ENCODE results near the gene ZNF324B. TPM values are rescaled to one million over a fixed set of nuclear protein-coding genes. Genes with fewer than 3 reads are reported as not detected.

The ZNF324B gene
- total and polyA plus RNA-seq, 10 of the 15 experiments (the other 5 are each of a cell fraction or from before 2014, with no cell fraction given), result 0.11 to 12.8 (median 4.0) TPM

DNA sequence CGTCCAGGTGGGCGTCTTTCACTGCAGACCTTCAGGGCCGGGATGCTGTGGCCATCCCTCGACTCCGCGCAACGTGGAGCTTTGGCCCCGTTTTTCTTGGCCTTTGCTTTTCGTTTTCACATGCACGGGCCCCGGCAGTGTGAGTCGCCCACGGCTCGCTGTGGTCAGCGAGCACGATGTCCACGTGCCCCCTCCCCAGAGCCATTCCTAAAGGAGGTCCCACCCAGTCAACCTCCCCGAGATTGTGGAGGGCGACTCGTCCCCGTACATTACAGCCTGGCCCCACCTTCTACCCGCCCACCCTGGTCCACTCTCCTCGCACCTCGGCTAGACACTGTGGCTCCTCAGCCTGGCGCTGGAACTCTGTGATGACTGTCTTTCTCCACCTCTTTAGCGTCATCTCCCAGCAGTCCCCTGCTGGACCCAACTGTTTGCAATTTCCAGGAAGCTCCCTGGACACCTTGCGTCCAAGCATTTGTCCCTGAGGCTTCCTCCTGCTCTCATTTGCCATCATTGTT is 25.1 kb downstream of the ZNF324B start (continued):
- TF ChIP-seq, protein P1, sequence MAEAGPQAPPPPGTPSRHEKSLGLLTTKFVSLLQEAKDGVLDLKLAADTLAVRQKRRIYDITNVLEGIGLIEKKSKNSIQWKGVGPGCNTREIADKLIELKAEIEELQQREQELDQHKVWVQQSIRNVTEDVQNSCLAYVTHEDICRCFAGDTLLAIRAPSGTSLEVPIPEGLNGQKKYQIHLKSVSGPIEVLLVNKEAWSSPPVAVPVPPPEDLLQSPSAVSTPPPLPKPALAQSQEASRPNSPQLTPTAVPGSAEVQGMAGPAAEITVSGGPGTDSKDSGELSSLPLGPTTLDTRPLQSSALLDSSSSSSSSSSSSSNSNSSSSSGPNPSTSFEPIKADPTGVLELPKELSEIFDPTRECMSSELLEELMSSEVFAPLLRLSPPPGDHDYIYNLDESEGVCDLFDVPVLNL (IDR thresholded peaks at IDR 0.05; ENCODE audit: low read depth, low read length), result no peak
- TF ChIP-seq TARDBP (IDR thresholded peaks at IDR 0.05; ENCODE audit: borderline replicate concordance) (no peak), JUNB (IDR thresholded peaks at IDR 0.05) (no peak), SP1 (IDR thresholded peaks at IDR 0.05; ENCODE audit: low read depth, low read length) (no peak), PML (IDR thresholded peaks at IDR 0.05; ENCODE audit: low read length) (peak; percentile 3; the same call in 1 of the 2 replicates), MTA3 (IDR thresholded peaks at IDR 0.05; ENCODE audit: borderline replicate concordance, low read length) (no peak), PAX5 (IDR thresholded peaks at IDR 0.05; ENCODE audit: borderline replicate concordance, low read depth, low read length) (no peak)

DNA sequence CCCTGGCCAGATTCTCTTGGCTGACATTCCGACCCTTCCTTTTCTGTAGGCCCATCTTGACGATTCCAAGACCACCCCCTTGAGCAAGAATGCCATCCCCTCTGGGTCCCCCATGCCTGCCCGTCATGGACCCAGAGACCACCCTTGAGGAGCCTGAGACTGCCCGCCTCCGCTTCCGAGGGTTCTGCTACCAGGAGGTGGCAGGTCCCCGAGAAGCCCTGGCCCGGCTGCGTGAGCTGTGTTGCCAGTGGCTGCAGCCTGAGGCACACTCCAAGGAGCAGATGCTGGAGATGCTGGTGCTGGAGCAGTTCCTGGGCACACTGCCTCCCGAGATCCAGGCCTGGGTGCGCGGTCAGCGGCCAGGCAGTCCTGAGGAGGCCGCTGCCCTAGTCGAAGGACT is 25.7 kb downstream of the ZNF324B start:
- Histone ChIP-seq H3K27me3 (replicated peaks in 1 of 2; ENCODE audit: control insufficient read depth in 2 of 2, insufficient read depth in 2 of 2, low read length in 1 of 2) (no peaks in the 10 kb centered on the region), H2AFZ (ENCODE audit: control insufficient read depth, low read depth, low read length) (no peak overlapping the region), H3K9ac (ENCODE audit: control insufficient read depth, insufficient read depth, low read length) (peak overlapping the region; percentile 82), H3K36me3 (ENCODE audit: control insufficient read depth in 2 of 2, insufficient read depth in 2 of 2, low read length in 1 of 2) (peaks cover 2 to 5% of the 10 kb centered on the region in 2 experiments), H3K4me1 (ENCODE audit: control insufficient read depth, insufficient read depth, low read length) (peaks cover 21% of the 10 kb centered on the region), H4K20me1 (ENCODE audit: control insufficient read depth, insufficient read depth) (no peaks in the 10 kb centered on the region), H3K27ac (ENCODE audit: control insufficient read depth, insufficient read depth) (peak overlapping the region; percentile 81; the same call in 1 of the 2 replicates), H3K4me3 (peak overlapping the region; percentile 50; the same call in 1 of the 2 replicates), H3K4me2 (ENCODE audit: control insufficient read depth, insufficient read depth) (peak overlapping the region; percentile 89), H3K79me2 (ENCODE audit: control insufficient read depth, insufficient read depth, low read length) (no peaks in the 10 kb centered on the region; the same call in 1 of the 2 replicates), H3K9me3 (replicated peaks; ENCODE audit: control insufficient read depth, insufficient read depth, low read length) (no peaks in the 10 kb centered on the region)
- TF ChIP-seq TCF12 (IDR thresholded peaks at IDR 0.05; ENCODE audit: low read depth, low read length) (no peak), POLR2A (IDR thresholded peaks at IDR 0.05; ENCODE audit: low read depth, low read length) (0 out of 2 replicates have a peak, but pooled peaks have one; percentile 14)
- CTCF ChIA-PET, result no interaction called here
- FAIRE-seq, result no peak
- BruUV-seq (replicated peaks), result no TSS peak
- RAD21 ChIA-PET (ENCODE audit: unreplicated experiment), result interaction anchor here (1.0 kb wide), 2 partner anchors 12 kb away, joined by 3 to 9 read pairs; no protein-coding TSS in a partner anchor
- in situ Hi-C loops (cut with MboI) (no loop called here), intact Hi-C loops (cut with micrococcal nuclease; ENCODE audit: unreplicated experiment) (no loop called here)
- POLR2A ChIA-PET, result interaction anchor here (1.4 kb wide), 1 partner anchor 12 kb away, joined by 5 read pairs; no protein-coding TSS in a partner anchor
- no peak for ATAC-seq
- 88% methylated on average over 15 of the region's 15 CpGs for WGBS (ENCODE audit: insufficient coverage, insufficient replicate concordance, low lambda C conversion rate, missing lambda C conversion rate)
- no peak for DNase-seq (ENCODE audit: low read depth, low spot score)
- SMC1A ChIA-PET (ENCODE audit: uncharacterized antibody, unreplicated experiment), result no interaction called here
